Sigmoid colon (tissue), 7 donors: Measurements from ENCODE around the gene YAE1. TPM values are rescaled to one million over a fixed set of nuclear protein-coding genes. Genes with fewer than 3 reads are reported as not detected.

Source experiments
- DNase-seq: peaks from one replicate; pipeline ENCODE4 v3.0.0-alpha.2; 2019
- H3K27ac ChIP-seq, 4 donors: fragments of 200-600 bp; sonication (generic); one replicate each; pipeline ENCODE4 v1.5.1; 2016 to 2019; ENCODE audit warnings: mild to moderate bottlenecking in 1 of 4
- H3K27me3 ChIP-seq, 3 donors: fragments of 200-600 bp; sonication (generic); one replicate each; pipeline ENCODE4 v1.5.1; 2019; ENCODE audit warnings: mild to moderate bottlenecking in 1 of 3
- H3K36me3 ChIP-seq, 4 donors: fragments of 200-600 bp; sonication (generic); one replicate each; pipeline ENCODE4 v1.5.1; 2016 to 2019
- H3K4me1 ChIP-seq, 4 donors: fragments of 200-600 bp; sonication (generic); one replicate each; pipeline ENCODE4 v1.5.1; 2017 to 2019
- H3K4me3 ChIP-seq, 4 donors: fragments of 200-600 bp; sonication (generic); one replicate each; pipeline ENCODE4 v1.5.1; 2017 to 2019; ENCODE audit warnings: mild to moderate bottlenecking in 2 of 4, moderate library complexity in 1 of 4
- H3K9me3 ChIP-seq, 4 donors: fragments of 200-600 bp in 3 of 4; sonication (generic) in 3 of 4; one replicate each; pipeline versions ENCODE4 v1.5.1 to v1.6.1; 2013 to 2019
- CTCF ChIP-seq, 4 experiments: fragments of 450-650 bp in 3 of 4; fragments of 200-600 bp in 1 of 4; IDR thresholded peaks; one replicate each; pipeline ENCODE4 v1.5.1; 2016 to 2019; ENCODE audit warnings: antibody characterized with exemption in 4 of 4, mild to moderate bottlenecking in 3 of 4, moderate library complexity in 2 of 4
- EP300 ChIP-seq, 4 donors: sonication (generic); formaldehyde crosslinking; IDR thresholded peaks; one replicate each; pipeline ENCODE4 v1.6.1; 2017; ENCODE audit warnings: antibody characterized with exemption in 4 of 4
- POLR2A ChIP-seq, 2 donors: fragments of 450-650 bp; IDR thresholded peaks; one replicate each; pipeline ENCODE4 v1.6.1; 2016; ENCODE audit warnings: antibody characterized with exemption in 2 of 2, mild to moderate bottlenecking in 2 of 2, moderate library complexity in 2 of 2
- POLR2AphosphoS5 ChIP-seq, 4 donors: sonication (generic); formaldehyde crosslinking; IDR thresholded peaks; one replicate each; pipeline ENCODE4 v1.6.1; 2017; ENCODE audit warnings: antibody characterized with exemption in 4 of 4
- WGBS, 2 donors: extraction: QIAGEN DNeasy Blood & Tissue Kit; methylation state at CpG; one replicate each; pipeline ENCODE4 v1.1.7; 2013; 5-methylcytosine and 5-hydroxymethylcytosine counted together
- intact Hi-C: fragments of 100-400 bp; cut with DNase I; formaldehyde crosslinking; loops from one replicate; pipeline ENCODE4 v1.15.1; 2023
- polyA plus RNA-seq, 3 donors: library from polyadenylated mRNA; stranded (reverse); fragments of 200-250 nt; gene quantifications; one replicate each; pipeline ENCODE4 v1.2.3, GENCODE V29; 2013
- total RNA-seq, 4 donors: library from RNA; depleted of rRNA; stranded (reverse); fragments of >200 nt; gene quantifications; one replicate each; pipeline ENCODE4 v1.1.0, GENCODE V29; 2016
- donor health status: healthy with polysubstance abuse.
- donor health status: Bipolar disorder and iron deficiency.
- donor health status: healthy.

YAE1 gene
- total and polyA plus RNA-seq, 7 donors, result 16.3 to 52.0 (median 26.4) TPM

- Histone ChIP-seq H3K27me3 (peaks cover 0 to 50% (median 0%) of the 10 kb centered on the region in 3 donors), H3K4me3 (peak overlapping the region in 3 of 4 donors; percentile 21 to 35 (median 32)), H3K4me1 (peaks cover 0 to 7% (median 0%) of the 10 kb centered on the region in 4 donors), H3K9me3 (no peaks in the 10 kb centered on the region), H3K27ac (peak overlapping the region in 1 of 4 donors; percentile 26), H3K36me3 (no peaks in the 10 kb centered on the region)
- WGBS, 2 donors, result 10 to 19% methylated on average over 36 of the region's 36 CpGs
- intact Hi-C loops, result no loop called here
- no peak for DNase-seq
- TF ChIP-seq EP300 (IDR thresholded peaks at IDR 0.05) (no peak), CTCF (IDR thresholded peaks at IDR 0.05) (no peak), POLR2A (IDR thresholded peaks at IDR 0.05) (no peak), POLR2AphosphoS5 (IDR thresholded peaks at IDR 0.05) (no peak)
These were observed 43.1 kb downstream of the YAE1 start for GRCh38 chr7:39609113-39609934.

GRCh38 chr7:39609935-39610263, 43.7 kb downstream of the YAE1 start:
- peak overlapping the region in 1 of 4 donors; percentile 26 for H3K27ac ChIP-seq
- H3K36me3 ChIP-seq, result no peaks in the 10 kb centered on the region
- H3K4me3 ChIP-seq, result peak overlapping the region in 3 of 4 donors; percentile 21 to 35 (median 32)
- TF ChIP-seq EP300 (IDR thresholded peaks at IDR 0.05), result no peak
- 81 to 86% methylated on average over 5 of the region's 5 CpGs for WGBS, 2 donors
- peaks cover 0 to 53% (median 0%) of the 10 kb centered on the region in 3 donors for H3K27me3 ChIP-seq
- H3K4me1 ChIP-seq, result peaks cover 0 to 7% (median 0%) of the 10 kb centered on the region in 4 donors
- no peak for DNase-seq
- intact Hi-C loops, result no loop called here
- H3K9me3 ChIP-seq, result no peaks in the 10 kb centered on the region

DNA sequence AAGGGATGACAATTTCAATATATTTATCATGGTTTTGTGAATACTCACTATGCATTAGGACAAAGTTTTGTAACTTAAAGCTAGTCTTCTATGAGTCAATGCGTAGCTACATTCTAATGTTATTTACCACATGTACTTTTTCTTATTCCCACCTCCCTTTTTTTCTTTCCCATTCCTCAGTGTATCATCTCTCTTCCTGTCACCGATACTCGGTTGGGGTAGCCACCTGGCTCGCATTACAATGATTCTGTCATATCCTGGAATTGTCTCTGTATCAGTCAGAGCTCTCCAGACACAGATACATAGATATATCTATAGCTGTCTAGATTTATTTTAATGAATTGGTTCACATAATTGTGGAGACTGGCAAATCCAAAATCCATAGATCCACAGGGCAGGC, 47.4 kb downstream of the YAE1 start:
- H3K36me3 ChIP-seq, result no peaks in the 10 kb centered on the region
- TF ChIP-seq POLR2A (IDR thresholded peaks at IDR 0.05), result no peak
- no peak for TF ChIP-seq EP300 (IDR thresholded peaks at IDR 0.05)
- no peak for TF ChIP-seq POLR2AphosphoS5 (IDR thresholded peaks at IDR 0.05)
- no peak for TF ChIP-seq CTCF (IDR thresholded peaks at IDR 0.05)
- no peaks in the 10 kb centered on the region for H3K9me3 ChIP-seq
- H3K27ac ChIP-seq, result no peak overlapping the region
- DNase-seq, result no peak
- H3K27me3 ChIP-seq, result peaks cover 0 to 41% (median 0%) of the 10 kb centered on the region in 3 donors
- no peak overlapping the region for H3K4me3 ChIP-seq
- 89 to 93% methylated on average over 4 of the region's 4 CpGs for WGBS, 2 donors
- H3K4me1 ChIP-seq, result peaks cover 0 to 7% (median 0%) of the 10 kb centered on the region in 4 donors
- intact Hi-C loops, result no loop called here

- TF ChIP-seq CTCF (IDR thresholded peaks at IDR 0.05) (no peak), POLR2A (IDR thresholded peaks at IDR 0.05) (no peak), EP300 (IDR thresholded peaks at IDR 0.05) (no peak)
- intact Hi-C loops, result no loop called here
- Histone ChIP-seq H3K9me3 (no peaks in the 10 kb centered on the region), H3K4me1 (peaks cover 0 to 7% (median 0%) of the 10 kb centered on the region in 4 donors), H3K36me3 (no peaks in the 10 kb centered on the region), H3K27ac (no peak overlapping the region), H3K4me3 (no peak overlapping the region), H3K27me3 (peaks cover 0 to 34% (median 0%) of the 10 kb centered on the region in 3 donors)
- WGBS, 2 donors, result 95 to 97% methylated on average over 2 of the region's 2 CpGs
- no peak for DNase-seq
These were observed 48.1 kb downstream of the YAE1 start for GRCh38 chr7:39614299-39614698.

GRCh38 chr7:39615350-39615975, 49.3 kb downstream of the YAE1 start:
- no peak for DNase-seq
- intact Hi-C loops, result no loop called here
- Histone ChIP-seq H3K4me1 (no peaks in the 10 kb centered on the region), H3K27me3 (peaks cover 0 to 24% (median 0%) of the 10 kb centered on the region in 3 donors), H3K9me3 (no peaks in the 10 kb centered on the region), H3K4me3 (no peak overlapping the region), H3K36me3 (no peaks in the 10 kb centered on the region), H3K27ac (no peak overlapping the region)
- TF ChIP-seq POLR2AphosphoS5 (IDR thresholded peaks at IDR 0.05) (no peak), EP300 (IDR thresholded peaks at IDR 0.05) (no peak), POLR2A (IDR thresholded peaks at IDR 0.05) (no peak), CTCF (IDR thresholded peaks at IDR 0.05) (no peak)
- WGBS, 2 donors, result 65 to 86% methylated on average over 1 of the region's 1 CpG
